Endothelial cell of umbilical vein (primary cell): ENCODE measurements around the gene BID. TPM values are rescaled to one million over a fixed set of nuclear protein-coding genes. Genes with fewer than 3 reads are reported as not detected.

Experiments used
- BruUV-seq: library from RNA; stranded (reverse); fragments of 400-500 nt; replicated peaks from 2 replicates; lab custom pipeline; 2021; lab: Mats Ljungman, UMichigan
- CTCF ChIA-PET: fragments of 300-600, 350-600 bp; sonication (Branson Sonifier 250); formaldehyde crosslinking; loops from one replicate; lab custom pipeline; 2021; ENCODE audit warnings: antibody characterized with exemption, inconsistent platforms; lab: Charles Lee
- POLR2A ChIA-PET: fragments of 300-600, 350-600 bp; sonication (Branson Sonifier 250); formaldehyde crosslinking; loops from one replicate; lab custom pipeline; 2021; ENCODE audit warnings: antibody characterized with exemption, inconsistent platforms; lab: Charles Lee
- DNase-seq: peaks from one replicate; pipeline ENCODE4 v3.0.0-alpha.2; 2011; ENCODE audit warnings: low read depth, low spot score
- FAIRE-seq: peaks from 2 replicates; lab custom pipeline; 2011; peaks lifted over from hg19 to GRCh38; lab: Jason Lieb, UNC
- H2AFZ ChIP-seq: 2 replicates; pipeline ENCODE4 v1.6.0; 2012; ENCODE audit warnings: low read depth, low read length, control low read depth, inconsistent platforms
- H3K27ac ChIP-seq: 2 replicates; pipeline ENCODE4 v1.5.1; 2011; ENCODE audit warnings: low read depth, mild to moderate bottlenecking, control low read depth, low read length, moderate library complexity; ENCODE audit not compliant: insufficient read depth
- H3K27me3 ChIP-seq, 2 experiments: 2 replicates each; pipeline versions ENCODE4 v1.6.0 to v1.6.1; 2011; ENCODE audit warnings: low read length in 2 of 2, mixed read lengths in 1 of 2; ENCODE audit not compliant: control insufficient read depth in 2 of 2, insufficient read depth in 2 of 2
- H3K36me3 ChIP-seq, 2 experiments: 2 replicates in 1 of 2; 3 replicates in 1 of 2; pipeline ENCODE4 v1.5.1; 2011; ENCODE audit warnings: low read length in 2 of 2, mild to moderate bottlenecking in 1 of 2, moderate library complexity in 1 of 2; ENCODE audit not compliant: control insufficient read depth in 2 of 2, insufficient read depth in 2 of 2; ENCODE audit errors: extremely low read depth in 1 of 2
- H3K4me1 ChIP-seq: 3 replicates; pipeline ENCODE4 v1.5.1; 2011; ENCODE audit warnings: mild to moderate bottlenecking, low read length; ENCODE audit not compliant: control insufficient read depth, insufficient read depth; ENCODE audit errors: extremely low read depth
- H3K4me2 ChIP-seq: 2 replicates; pipeline ENCODE4 v1.6.1; 2011; ENCODE audit warnings: low read length, control low read depth, mixed read lengths; ENCODE audit not compliant: insufficient read depth
- H3K4me3 ChIP-seq, 3 experiments: fragments of 200-600 bp in 1 of 3; sonication (generic), shearing (Covaris generic) in 1 of 3; replicated peaks in 1 of 3; 2 replicates each; pipeline ENCODE4 v1.5.1; 2011 to 2016; ENCODE audit warnings: control low read depth in 3 of 3, low read length in 3 of 3, mild to moderate bottlenecking in 2 of 3, inconsistent platforms in 1 of 3, low read depth in 1 of 3, moderate library complexity in 1 of 3; ENCODE audit not compliant: insufficient read depth in 1 of 3
- H3K79me2 ChIP-seq: 2 replicates; pipeline ENCODE4 v1.6.0; 2012; ENCODE audit warnings: low read length, inconsistent platforms; ENCODE audit not compliant: control insufficient read depth, insufficient read depth
- H3K9ac ChIP-seq: replicated peaks from 2 replicates; pipeline ENCODE3; 2011; ENCODE audit warnings: low read length, control low read depth; ENCODE audit not compliant: insufficient read depth; ENCODE audit errors: extremely low read depth
- H3K9me1 ChIP-seq: replicated peaks from 3 replicates; pipeline ENCODE4 v1.6.0; 2011; ENCODE audit warnings: mild to moderate bottlenecking, low read length; ENCODE audit not compliant: control insufficient read depth, insufficient read depth; ENCODE audit errors: extremely low read depth
- H3K9me3 ChIP-seq: replicated peaks from 2 replicates; pipeline ENCODE4 v1.5.1; 2012; ENCODE audit warnings: low read length, inconsistent platforms; ENCODE audit not compliant: control insufficient read depth, insufficient read depth
- H4K20me1 ChIP-seq: replicated peaks from 2 replicates; pipeline ENCODE3; 2011; ENCODE audit warnings: mild to moderate bottlenecking, low read length; ENCODE audit not compliant: control insufficient read depth, insufficient read depth; ENCODE audit errors: extremely low read depth
- EZH2 ChIP-seq: IDR thresholded peaks from 2 replicates; pipeline ENCODE4 v1.6.1; 2012; ENCODE audit warnings: borderline replicate concordance, low read depth, mild to moderate bottlenecking, moderate library complexity, low read length, inconsistent platforms; ENCODE audit not compliant: severe bottlenecking
- FOS ChIP-seq: IDR thresholded peaks from 2 replicates; pipeline ENCODE4 v1.6.1; 2011; ENCODE audit warnings: mild to moderate bottlenecking, low read length, moderate library complexity, borderline replicate concordance; ENCODE audit not compliant: insufficient read depth
- GATA2 ChIP-seq: IDR thresholded peaks from 2 replicates; pipeline ENCODE4 v1.7.0; 2011; ENCODE audit warnings: low read depth, mild to moderate bottlenecking, moderate library complexity, mixed read lengths, low read length; ENCODE audit not compliant: insufficient read length, insufficient read depth
- JUN ChIP-seq: IDR thresholded peaks from 2 replicates; pipeline ENCODE4 v1.6.1; 2011; ENCODE audit warnings: borderline replicate concordance, low read depth; ENCODE audit not compliant: insufficient read length, insufficient read depth
- MAX ChIP-seq: IDR thresholded peaks from 2 replicates; pipeline ENCODE4 v1.6.1; 2011; ENCODE audit not compliant: insufficient read depth, insufficient read length
- MYC ChIP-seq: IDR thresholded peaks from one replicate; pipeline ENCODE4 v1.6.1; 2011; ENCODE audit warnings: mild to moderate bottlenecking, low read depth, low read length
- POLR2A ChIP-seq: IDR thresholded peaks from 2 replicates; pipeline ENCODE4 v1.6.1; 2012; ENCODE audit warnings: low read depth, mild to moderate bottlenecking, control low read depth, low read length
- POLR2AphosphoS5 ChIP-seq: IDR thresholded peaks from 2 replicates; pipeline ENCODE4 v1.6.1; 2012; ENCODE audit warnings: low read depth, mild to moderate bottlenecking, control low read depth, low read length, moderate library complexity; ENCODE audit not compliant: insufficient read depth
- dilution Hi-C: fragments of 300-500 bp; cut with MboI; formaldehyde crosslinking; loops from one replicate; pipeline ENCODE4 v1.15.0; 2019; ENCODE audit warnings: low sequenced_read_pairs; ENCODE audit not compliant: extremely low pct_ligation_motif_present
- intact Hi-C: fragments of 100-400 bp; cut with micrococcal nuclease; formaldehyde crosslinking; loops from one replicate; pipeline ENCODE4 v1.10.0; 2022
- polyA plus RNA-seq, 4 experiments: library from polyadenylated mRNA; depleted of rRNA in 3 of 4; stranded (reverse) in 3 of 4; unstranded in 1 of 4; fragments of >200 nt; gene quantifications; 2 replicates each; pipeline versions ENCODE4 v1.2.1 to v1.2.3, GENCODE V29; 2011 to 2012; ENCODE audit warnings: missing spikeins in 1 of 4
- total RNA-seq: library from RNA; stranded (reverse); gene quantifications from 2 replicates; pipeline ENCODE4 v1.2.3, GENCODE V29; 2021
- TF ChIP-seq, protein P1 (sequence below), 2 donors: IDR thresholded peaks; 1 replicate in 1 of 2; 2 replicates in 1 of 2; pipeline ENCODE4 v1.5.1; 2011; ENCODE audit warnings: low read length in 2 of 2, mild to moderate bottlenecking in 2 of 2, moderate library complexity in 2 of 2, control low read depth in 1 of 2, inconsistent platforms in 1 of 2, low read depth in 1 of 2; ENCODE audit not compliant: insufficient read depth in 1 of 2; ENCODE audit errors: extremely low read depth in 1 of 2

The BID gene
- total and polyA plus RNA-seq, 2 donors (not counting 3 experiments of a cell fraction or from before 2014, with no cell fraction given) = 39.0 to 119 TPM

GRCh38 chr22:17774926-17775685 is 837 bp upstream of the BID start:
- Histone ChIP-seq H2AFZ (no peak overlapping the region), H3K9me3 (no peaks in the 10 kb centered on the region), H3K36me3 (no peaks in the 10 kb centered on the region), H3K27me3 (no peaks in the 10 kb centered on the region), H3K27ac (no peak overlapping the region), H3K4me2 (peak overlapping the region; percentile 75), H3K4me3 (no peak overlapping the region), H4K20me1 (no peaks in the 10 kb centered on the region), H3K9me1 (no peaks in the 10 kb centered on the region), H3K79me2 (peaks cover 27% of the 10 kb centered on the region), H3K9ac (peak overlapping the region; percentile 81), H3K4me1 (peaks cover 13% of the 10 kb centered on the region)
- ChIA-PET POLR2A (no interaction called here), CTCF (no interaction called here)
- DNase-seq = no peak
- dilution Hi-C loops (no loop called here), intact Hi-C loops (loop anchor here (10.0 kb wide), 1 partner anchor 140 kb away; the partner anchor contains the start of gene BCL2L13)
- FAIRE-seq = no peak
- BruUV-seq = no TSS peak
- TF ChIP-seq FOS = no peak
- TF ChIP-seq MAX = no peak
- TF ChIP-seq JUN = no peak
- no peak for TF ChIP-seq MYC
- TF ChIP-seq, protein P1, sequence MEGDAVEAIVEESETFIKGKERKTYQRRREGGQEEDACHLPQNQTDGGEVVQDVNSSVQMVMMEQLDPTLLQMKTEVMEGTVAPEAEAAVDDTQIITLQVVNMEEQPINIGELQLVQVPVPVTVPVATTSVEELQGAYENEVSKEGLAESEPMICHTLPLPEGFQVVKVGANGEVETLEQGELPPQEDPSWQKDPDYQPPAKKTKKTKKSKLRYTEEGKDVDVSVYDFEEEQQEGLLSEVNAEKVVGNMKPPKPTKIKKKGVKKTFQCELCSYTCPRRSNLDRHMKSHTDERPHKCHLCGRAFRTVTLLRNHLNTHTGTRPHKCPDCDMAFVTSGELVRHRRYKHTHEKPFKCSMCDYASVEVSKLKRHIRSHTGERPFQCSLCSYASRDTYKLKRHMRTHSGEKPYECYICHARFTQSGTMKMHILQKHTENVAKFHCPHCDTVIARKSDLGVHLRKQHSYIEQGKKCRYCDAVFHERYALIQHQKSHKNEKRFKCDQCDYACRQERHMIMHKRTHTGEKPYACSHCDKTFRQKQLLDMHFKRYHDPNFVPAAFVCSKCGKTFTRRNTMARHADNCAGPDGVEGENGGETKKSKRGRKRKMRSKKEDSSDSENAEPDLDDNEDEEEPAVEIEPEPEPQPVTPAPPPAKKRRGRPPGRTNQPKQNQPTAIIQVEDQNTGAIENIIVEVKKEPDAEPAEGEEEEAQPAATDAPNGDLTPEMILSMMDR (IDR thresholded peaks at IDR 0.05; ENCODE audit: extremely low read depth in 1 of 2, insufficient read depth in 1 of 2, low read depth in 1 of 2, low read length in 2 of 2) = no peak
- TF ChIP-seq GATA2 = no peak
- TF ChIP-seq POLR2A = no peak
- no peak for TF ChIP-seq POLR2AphosphoS5
- no peak for TF ChIP-seq EZH2
